ENCODE data around the gene ZSCAN10.

ZSCAN10 gene

GRCh38 chr16:3051009-3051408, 48.1 kb downstream of the ZSCAN10 start:
- H3K27ac ChIP-seq, result no peak overlapping the region
- TF ChIP-seq CTCF (conservative IDR thresholded peaks at IDR 0.05), result no peak

GRCh38 chr16:3050487-3050886, 48.6 kb downstream of the ZSCAN10 start:
- no peak overlapping the region for H3K27ac ChIP-seq
- TF ChIP-seq CTCF (conservative IDR thresholded peaks at IDR 0.05), result no peak

GRCh38 chr16:3049921-3050481, 49.1 kb downstream of the ZSCAN10 start:
- no peak overlapping the region for H3K27ac ChIP-seq
- TF ChIP-seq CTCF (conservative IDR thresholded peaks at IDR 0.05), result no peak

GRCh38 chr16:3047387-3047720, 51.7 kb downstream of the ZSCAN10 start:
- TF ChIP-seq CTCF (conservative IDR thresholded peaks at IDR 0.05), result no peak
- no peak overlapping the region for H3K27ac ChIP-seq

GRCh38 chr16:3046641-3047386, 52.3 kb downstream of the ZSCAN10 start:
- H3K27ac ChIP-seq, result no peak overlapping the region
- no peak for TF ChIP-seq CTCF (conservative IDR thresholded peaks at IDR 0.05)

GRCh38 chr16:3045758-3046640, 53.1 kb downstream of the ZSCAN10 start, which contains the start of gene MMP25:
Gene MMP25, plus strand, starts transcription at chr16:3046561. Its CDS starts 357 bp downstream, at chr16:3046918.
- no peak for TF ChIP-seq CTCF (conservative IDR thresholded peaks at IDR 0.05)
- peak within 1 kb of the TSS; percentile 43 for H3K27ac ChIP-seq

GRCh38 chr16:3044708-3045107, 54.4 kb downstream of the ZSCAN10 start:
- peak overlapping the region; percentile 43; the same call in 1 of the 2 replicates for H3K27ac ChIP-seq
- no peak for TF ChIP-seq CTCF (conservative IDR thresholded peaks at IDR 0.05)
